Uterus (tissue), 4 donors: Measurements from ENCODE around the gene ZBTB7C. TPM values are rescaled to one million over a fixed set of nuclear protein-coding genes. Genes with fewer than 3 reads are reported as not detected.

Source experiments
- DNase-seq, 2 donors: peaks; one replicate each; pipeline ENCODE4 v3.0.0-alpha.2; 2019 to 2020
- H3K27ac ChIP-seq, 2 donors: fragments of 200-600 bp; sonication (generic); 1 replicate in 1 of 2; 2 replicates in 1 of 2; pipeline ENCODE4 v1.5.1; 2016 to 2018
- H3K27me3 ChIP-seq, 2 donors: fragments of 200-600 bp; sonication (generic); one replicate each; pipeline ENCODE4 v1.5.1; 2018 to 2019; ENCODE audit warnings: control low read depth in 1 of 2
- H3K36me3 ChIP-seq, 2 donors: fragments of 200-600 bp; sonication (generic); one replicate each; pipeline ENCODE4 v1.5.1; 2019; ENCODE audit warnings: control low read depth in 1 of 2
- H3K4me1 ChIP-seq, 2 donors: fragments of 200-600 bp; sonication (generic); one replicate each; pipeline ENCODE4 v1.5.1; 2018 to 2019; ENCODE audit warnings: control low read depth in 1 of 2
- H3K4me3 ChIP-seq, 2 donors: fragments of 200-600 bp; sonication (generic); 1 replicate in 1 of 2; 2 replicates in 1 of 2; pipeline ENCODE4 v1.5.1; 2018 to 2019; ENCODE audit warnings: mild to moderate bottlenecking in 1 of 2
- H3K9me3 ChIP-seq, 2 donors: fragments of 200-600 bp; sonication (generic); one replicate each; pipeline ENCODE4 v1.5.1; 2019; ENCODE audit warnings: control low read depth in 1 of 2
- CTCF ChIP-seq, 4 experiments: fragments of 200-600 bp in 2 of 4; fragments of 450-650 bp in 2 of 4; sonication (generic) in 2 of 4; IDR thresholded peaks; one replicate each; pipeline ENCODE4 v1.5.1; 2016 to 2019; ENCODE audit warnings: antibody characterized with exemption in 4 of 4, mild to moderate bottlenecking in 2 of 4, moderate library complexity in 1 of 4
- POLR2A ChIP-seq, 2 donors: fragments of 450-650 bp; IDR thresholded peaks; one replicate each; pipeline ENCODE4 v1.6.1; 2016; ENCODE audit warnings: antibody characterized with exemption in 2 of 2, mild to moderate bottlenecking in 1 of 2, moderate library complexity in 1 of 2
- intact Hi-C: fragments of 100-400 bp; cut with DNase I; formaldehyde crosslinking; loops from one replicate; pipeline ENCODE4 v1.15.1; 2023; ENCODE audit warnings: low total_unique reads
- total RNA-seq, 4 donors: library from RNA; depleted of rRNA in 3 of 4; stranded (reverse); fragments of >200 nt in 3 of 4; gene quantifications; one replicate each; pipeline versions ENCODE4 v1.1.0 to v1.2.4, GENCODE V29; 2014 to 2023
- donor health status: DM: yes; HTN: yes; CAD: no.

Gene ZBTB7C
- total RNA-seq, 4 donors from 2014 or later = 1.0 to 11.2 (median 7.9) TPM

- Histone ChIP-seq H3K4me3 (no peak overlapping the region), H3K27ac (no peak overlapping the region), H3K9me3 (no peaks in the 10 kb centered on the region), H3K27me3 (no peaks in the 10 kb centered on the region), H3K4me1 (no peaks in the 10 kb centered on the region), H3K36me3 (no peaks in the 10 kb centered on the region)
- DNase-seq = no peak
- intact Hi-C loops = no loop called here
- TF ChIP-seq POLR2A (IDR thresholded peaks at IDR 0.05) = no peak
- TF ChIP-seq CTCF (IDR thresholded peaks at IDR 0.05) = no peak
Observed at GRCh38 chr18:48022021-48022420, 387.2 kb downstream of the ZBTB7C start.

- no peak for TF ChIP-seq POLR2A (IDR thresholded peaks at IDR 0.05)
- no peak for TF ChIP-seq CTCF (IDR thresholded peaks at IDR 0.05)
- H3K36me3 ChIP-seq = no peaks in the 10 kb centered on the region
- H3K9me3 ChIP-seq = no peaks in the 10 kb centered on the region
- intact Hi-C loops = no loop called here
- no peak overlapping the region for H3K4me3 ChIP-seq
- H3K27me3 ChIP-seq = no peaks in the 10 kb centered on the region
- H3K27ac ChIP-seq = no peak overlapping the region
- no peak for DNase-seq
- no peaks in the 10 kb centered on the region for H3K4me1 ChIP-seq
Observed at GRCh38 chr18:48021273-48021914, 387.8 kb downstream of the ZBTB7C start.

- no peak overlapping the region for H3K4me3 ChIP-seq
- no peak overlapping the region for H3K27ac ChIP-seq
- H3K27me3 ChIP-seq = no peaks in the 10 kb centered on the region
- DNase-seq = no peak
- no peaks in the 10 kb centered on the region for H3K9me3 ChIP-seq
- H3K36me3 ChIP-seq = no peaks in the 10 kb centered on the region
- no peaks in the 10 kb centered on the region for H3K4me1 ChIP-seq
- TF ChIP-seq POLR2A (IDR thresholded peaks at IDR 0.05) = no peak
- no peak for TF ChIP-seq CTCF (IDR thresholded peaks at IDR 0.05)
- intact Hi-C loops = no loop called here
Observed at GRCh38 chr18:48020337-48021250, 388.6 kb downstream of the ZBTB7C start.

- Histone ChIP-seq H3K27ac (no peak overlapping the region), H3K27me3 (no peaks in the 10 kb centered on the region), H3K4me1 (no peaks in the 10 kb centered on the region), H3K36me3 (no peaks in the 10 kb centered on the region), H3K4me3 (no peak overlapping the region), H3K9me3 (no peaks in the 10 kb centered on the region)
- TF ChIP-seq CTCF (IDR thresholded peaks at IDR 0.05) (no peak), POLR2A (IDR thresholded peaks at IDR 0.05) (no peak)
- DNase-seq = no peak
- intact Hi-C loops = no loop called here
Observed at GRCh38 chr18:48019557-48020325, 389.4 kb downstream of the ZBTB7C start.
